Smooth muscle cell (in vitro differentiated cells): ENCODE results near the gene SLC35E1. TPM values are rescaled to one million over a fixed set of nuclear protein-coding genes. Genes with fewer than 3 reads are reported as not detected.

Source experiments
- DNase-seq: peaks from one replicate; lab custom pipeline; 2025; ENCODE audit not compliant: unreplicated experiment; lab: John Stamatoyannopoulos, UW
- H2AFZ ChIP-seq: fragments of 200-600 bp; sonication (generic); 2 replicates; pipeline ENCODE4 v1.6.0; 2016; ENCODE audit warnings: antibody characterized with exemption, low read depth, mild to moderate bottlenecking
- H3F3A ChIP-seq: fragments of 200-600 bp; sonication (generic); 2 replicates; pipeline ENCODE4 v1.6.0; 2017; ENCODE audit warnings: antibody characterized with exemption, low read depth
- H3K27ac ChIP-seq: fragments of 200-600 bp; sonication (generic); 2 replicates; pipeline ENCODE4 v1.5.1; 2016; ENCODE audit warnings: low read depth, mild to moderate bottlenecking
- H3K27me3 ChIP-seq: fragments of 200-600 bp; sonication (generic); 2 replicates; pipeline ENCODE4 v1.6.1; 2016; ENCODE audit warnings: low read depth, mild to moderate bottlenecking
- H3K36me3 ChIP-seq: fragments of 200-600 bp; sonication (generic); 2 replicates; pipeline ENCODE4 v1.5.1; 2016; ENCODE audit warnings: low read depth
- H3K4me1 ChIP-seq: fragments of 200-600 bp; sonication (generic); 2 replicates; pipeline ENCODE4 v1.5.1; 2016; ENCODE audit warnings: low read depth
- H3K4me2 ChIP-seq: fragments of 200-600 bp; sonication (generic); 2 replicates; pipeline ENCODE4 v1.6.0; 2016; ENCODE audit warnings: mild to moderate bottlenecking
- H3K4me3 ChIP-seq: fragments of 200-600 bp; sonication (generic); 2 replicates; pipeline ENCODE4 v1.5.1; 2016; ENCODE audit warnings: mild to moderate bottlenecking
- H3K79me2 ChIP-seq: fragments of 200-600 bp; sonication (generic); 2 replicates; pipeline ENCODE4 v1.6.0; 2016; ENCODE audit warnings: low read depth, mild to moderate bottlenecking
- H3K9ac ChIP-seq: fragments of 200-600 bp; sonication (generic); 2 replicates; pipeline ENCODE4 v1.6.0; 2016; ENCODE audit warnings: low read depth
- H3K9me3 ChIP-seq: fragments of 200-600 bp; sonication (generic); replicated peaks from 2 replicates; pipeline ENCODE4 v1.5.1; 2016; ENCODE audit warnings: low read depth
- H4K20me1 ChIP-seq: fragments of 200-600 bp; sonication (generic); 2 replicates; pipeline ENCODE4 v1.6.0; 2016; ENCODE audit warnings: low read depth
- WGBS: methylation state at CpG from one replicate; pipeline ENCODE4 v1.1.7; 2016; ENCODE audit warnings: low lambda C conversion rate; 5-methylcytosine and 5-hydroxymethylcytosine counted together
- polyA plus RNA-seq: library from polyadenylated mRNA; unstranded; fragments of >200 nt; fragmentation: Nextera tagmentation; extraction: Ambion mirVana; gene quantifications from 2 replicates; pipeline ENCODE4 v1.2.1, GENCODE V29; 2016
- total RNA-seq: library from RNA; depleted of rRNA; stranded (reverse); fragments of >200 nt; gene quantifications from 2 replicates; pipeline ENCODE4 v1.2.3, GENCODE V29; 2014
- TF ChIP-seq, protein P1 (sequence below): fragments of 200-600 bp; sonication (generic); IDR thresholded peaks from 2 replicates; pipeline ENCODE4 v1.5.1; 2017; ENCODE audit warnings: borderline replicate concordance, mild to moderate bottlenecking, antibody characterized with exemption; ENCODE audit not compliant: insufficient read depth, poor library complexity, severe bottlenecking

The SLC35E1 gene
- total and polyA plus RNA-seq, 2 experiments from 2014 or later: 35.3 to 37.3 TPM

DNA sequence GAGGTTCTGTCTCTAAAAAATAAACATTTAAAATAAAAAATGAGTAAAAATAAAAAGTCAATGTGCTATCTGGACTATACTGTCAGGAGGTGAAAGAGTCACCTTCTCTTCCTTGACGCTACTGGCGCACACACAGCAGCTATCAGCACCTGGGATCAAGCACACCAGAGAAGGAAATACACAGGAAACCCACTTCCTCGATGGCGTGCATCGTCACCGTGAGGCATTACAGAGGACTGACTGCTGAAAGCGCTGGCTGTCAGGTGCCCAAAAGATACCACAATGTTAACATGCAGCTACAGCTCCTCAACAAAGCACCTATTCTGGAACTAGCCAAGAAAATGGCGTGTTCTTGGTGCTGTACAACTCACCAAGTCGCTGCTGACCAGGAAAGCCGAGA is 6.1 kb downstream of the SLC35E1 start:
- Histone ChIP-seq H3K27ac (no peak overlapping the region), H3K4me2 (no peak overlapping the region), H3K4me3 (no peak overlapping the region), H3K27me3 (no peaks in the 10 kb centered on the region), H2AFZ (no peak overlapping the region), H3K36me3 (peaks cover 13% of the 10 kb centered on the region), H4K20me1 (peaks cover 7% of the 10 kb centered on the region), H3F3A (no peaks in the 10 kb centered on the region), H3K4me1 (peaks cover 3% of the 10 kb centered on the region), H3K9me3 (no peaks in the 10 kb centered on the region), H3K9ac (no peak overlapping the region), H3K79me2 (peaks cover 24% of the 10 kb centered on the region)
- no peak for DNase-seq
- WGBS: 98% methylated on average over 10 of the region's 10 CpGs
- TF ChIP-seq, protein P1, sequence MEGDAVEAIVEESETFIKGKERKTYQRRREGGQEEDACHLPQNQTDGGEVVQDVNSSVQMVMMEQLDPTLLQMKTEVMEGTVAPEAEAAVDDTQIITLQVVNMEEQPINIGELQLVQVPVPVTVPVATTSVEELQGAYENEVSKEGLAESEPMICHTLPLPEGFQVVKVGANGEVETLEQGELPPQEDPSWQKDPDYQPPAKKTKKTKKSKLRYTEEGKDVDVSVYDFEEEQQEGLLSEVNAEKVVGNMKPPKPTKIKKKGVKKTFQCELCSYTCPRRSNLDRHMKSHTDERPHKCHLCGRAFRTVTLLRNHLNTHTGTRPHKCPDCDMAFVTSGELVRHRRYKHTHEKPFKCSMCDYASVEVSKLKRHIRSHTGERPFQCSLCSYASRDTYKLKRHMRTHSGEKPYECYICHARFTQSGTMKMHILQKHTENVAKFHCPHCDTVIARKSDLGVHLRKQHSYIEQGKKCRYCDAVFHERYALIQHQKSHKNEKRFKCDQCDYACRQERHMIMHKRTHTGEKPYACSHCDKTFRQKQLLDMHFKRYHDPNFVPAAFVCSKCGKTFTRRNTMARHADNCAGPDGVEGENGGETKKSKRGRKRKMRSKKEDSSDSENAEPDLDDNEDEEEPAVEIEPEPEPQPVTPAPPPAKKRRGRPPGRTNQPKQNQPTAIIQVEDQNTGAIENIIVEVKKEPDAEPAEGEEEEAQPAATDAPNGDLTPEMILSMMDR: no peak

DNA sequence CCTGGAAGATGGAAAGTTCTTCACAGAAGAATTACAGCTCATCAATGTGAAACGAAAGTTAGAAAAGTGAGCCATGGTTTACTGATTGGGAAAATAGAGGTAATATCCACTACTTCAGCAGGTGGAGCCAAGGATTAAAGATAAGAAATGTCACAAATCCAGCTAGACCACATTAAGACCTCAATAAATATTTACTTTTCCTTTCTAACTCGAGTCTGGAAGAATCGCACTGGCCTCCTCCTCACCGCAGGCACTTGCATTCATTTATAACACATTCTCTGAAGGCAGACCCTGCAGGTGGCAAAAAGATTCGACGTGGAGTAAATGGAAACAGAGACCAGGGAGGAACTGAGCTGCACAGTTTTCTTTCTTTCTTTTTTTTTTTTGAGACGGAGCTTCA is 7.4 kb downstream of the SLC35E1 start:
- Histone ChIP-seq H3K9ac (no peak overlapping the region), H3K9me3 (no peaks in the 10 kb centered on the region), H4K20me1 (peaks cover 10% of the 10 kb centered on the region), H3F3A (no peaks in the 10 kb centered on the region), H3K36me3 (peaks cover 13% of the 10 kb centered on the region), H3K27me3 (no peaks in the 10 kb centered on the region), H3K27ac (no peak overlapping the region), H3K4me2 (no peak overlapping the region), H3K79me2 (peaks cover 11% of the 10 kb centered on the region), H2AFZ (no peak overlapping the region), H3K4me1 (no peaks in the 10 kb centered on the region), H3K4me3 (no peak overlapping the region)
- TF ChIP-seq, protein P1: no peak
- DNase-seq: no peak
- WGBS: 93% methylated on average over 7 of the region's 7 CpGs

DNA sequence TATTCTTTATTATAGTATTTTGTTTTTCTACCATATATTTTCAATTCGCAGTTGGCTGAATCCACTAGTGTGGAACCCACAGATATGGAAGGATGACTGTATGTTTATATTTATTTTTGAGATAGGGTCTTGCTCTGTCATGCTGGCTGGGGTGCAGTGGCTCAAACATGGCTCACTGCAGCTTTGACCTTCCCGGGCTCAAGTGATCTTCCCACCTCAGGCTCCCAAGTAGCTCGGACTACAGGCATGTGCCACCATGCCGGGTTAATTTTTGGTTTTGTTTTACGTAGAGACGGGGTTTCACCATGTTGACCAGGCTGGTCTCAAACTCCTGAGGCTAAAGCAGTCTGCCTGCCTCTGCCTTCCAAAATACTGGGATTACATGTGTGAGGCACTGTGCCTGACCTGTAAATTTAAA is 9.6 kb downstream of the SLC35E1 start:
- H3K4me3 ChIP-seq: no peak overlapping the region
- no peak overlapping the region for H2AFZ ChIP-seq
- H3K27ac ChIP-seq: no peak overlapping the region
- H3K9me3 ChIP-seq: no peaks in the 10 kb centered on the region
- H3K79me2 ChIP-seq: no peaks in the 10 kb centered on the region
- no peaks in the 10 kb centered on the region for H3K4me1 ChIP-seq
- no peak for DNase-seq
- peaks cover 17% of the 10 kb centered on the region for H3K36me3 ChIP-seq
- H3F3A ChIP-seq: no peaks in the 10 kb centered on the region
- H3K27me3 ChIP-seq: no peaks in the 10 kb centered on the region
- H3K9ac ChIP-seq: no peak overlapping the region
- TF ChIP-seq, protein P1: no peak
- H3K4me2 ChIP-seq: no peak overlapping the region
- peaks cover 7% of the 10 kb centered on the region for H4K20me1 ChIP-seq
- 97% methylated on average over 6 of the region's 6 CpGs for WGBS

DNA sequence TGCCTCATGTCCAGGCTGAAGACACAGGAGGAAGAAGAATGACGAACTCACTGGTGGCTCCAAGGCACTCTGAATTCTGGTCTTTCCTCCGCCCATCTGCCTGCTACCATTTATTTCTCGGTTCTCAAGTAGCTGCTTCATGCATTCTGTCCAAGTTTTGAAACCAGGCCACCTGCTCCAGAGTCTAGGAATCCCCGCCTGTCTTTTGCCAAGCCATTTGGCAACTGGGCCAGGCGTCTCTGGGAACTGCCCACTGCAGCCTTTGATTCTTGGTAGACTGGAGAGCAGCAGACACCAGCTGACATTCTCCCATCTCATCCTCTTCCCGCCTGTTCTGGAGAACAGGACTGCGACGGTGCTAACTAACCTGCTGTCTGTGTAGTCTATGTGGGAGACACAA is 10.8 kb downstream of the SLC35E1 start:
- no peaks in the 10 kb centered on the region for H3K27me3 ChIP-seq
- H4K20me1 ChIP-seq: peaks cover 7% of the 10 kb centered on the region
- H3K9me3 ChIP-seq: no peaks in the 10 kb centered on the region
- TF ChIP-seq, protein P1: no peak
- 97% methylated on average over 8 of the region's 8 CpGs for WGBS
- no peak for DNase-seq
- H3K4me3 ChIP-seq: no peak overlapping the region
- no peak overlapping the region for H3K9ac ChIP-seq
- H3K79me2 ChIP-seq: no peaks in the 10 kb centered on the region
- H3K27ac ChIP-seq: no peak overlapping the region
- no peaks in the 10 kb centered on the region for H3F3A ChIP-seq
- H3K4me2 ChIP-seq: no peak overlapping the region
- no peak overlapping the region for H2AFZ ChIP-seq
- no peaks in the 10 kb centered on the region for H3K4me1 ChIP-seq
- H3K36me3 ChIP-seq: peaks cover 12% of the 10 kb centered on the region
